GM12864 (cell line): ENCODE data around the gene USP40.

Experiments used
- DNase-seq: peaks from one replicate; pipeline ENCODE4 v3.0.0-alpha.2; 2011; ENCODE audit warnings: low read depth
- H3K4me3 ChIP-seq: 2 replicates; pipeline ENCODE4 v1.5.1; 2011; ENCODE audit warnings: mild to moderate bottlenecking, low read depth, low read length, control low read depth
- CTCF ChIP-seq: IDR thresholded peaks from 2 replicates; pipeline ENCODE4 v1.5.1; 2011; ENCODE audit warnings: low read depth, mild to moderate bottlenecking, moderate library complexity, low read length, control low read depth, inconsistent platforms; ENCODE audit errors: missing control alignments

The USP40 gene

GRCh38 chr2:233489666-233490065, 76.9 kb downstream of the USP40 start:
- no peak for TF ChIP-seq CTCF
- no peak overlapping the region for H3K4me3 ChIP-seq
- no peak for DNase-seq

DNA sequence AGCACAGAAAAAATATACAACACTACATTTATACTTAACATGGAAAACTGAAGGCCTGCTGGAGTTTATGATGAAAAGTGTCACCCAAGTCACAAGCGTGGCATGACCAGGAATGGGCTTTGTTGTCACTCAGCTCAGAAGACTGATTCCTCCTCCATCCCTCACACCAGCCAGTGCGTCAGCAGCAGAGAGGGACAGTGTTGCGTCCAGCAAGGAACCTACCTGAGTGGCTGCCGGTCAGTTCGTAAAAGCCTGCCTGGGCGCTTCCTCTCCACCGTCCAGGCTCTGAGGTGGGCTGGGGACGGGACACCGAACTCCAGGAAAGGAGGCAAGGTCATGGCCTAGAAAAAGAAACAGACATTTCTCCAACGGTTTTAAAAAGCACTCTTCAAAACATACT, 77.4 kb downstream of the USP40 start:
- no peak for TF ChIP-seq CTCF
- no peak overlapping the region for H3K4me3 ChIP-seq

DNA sequence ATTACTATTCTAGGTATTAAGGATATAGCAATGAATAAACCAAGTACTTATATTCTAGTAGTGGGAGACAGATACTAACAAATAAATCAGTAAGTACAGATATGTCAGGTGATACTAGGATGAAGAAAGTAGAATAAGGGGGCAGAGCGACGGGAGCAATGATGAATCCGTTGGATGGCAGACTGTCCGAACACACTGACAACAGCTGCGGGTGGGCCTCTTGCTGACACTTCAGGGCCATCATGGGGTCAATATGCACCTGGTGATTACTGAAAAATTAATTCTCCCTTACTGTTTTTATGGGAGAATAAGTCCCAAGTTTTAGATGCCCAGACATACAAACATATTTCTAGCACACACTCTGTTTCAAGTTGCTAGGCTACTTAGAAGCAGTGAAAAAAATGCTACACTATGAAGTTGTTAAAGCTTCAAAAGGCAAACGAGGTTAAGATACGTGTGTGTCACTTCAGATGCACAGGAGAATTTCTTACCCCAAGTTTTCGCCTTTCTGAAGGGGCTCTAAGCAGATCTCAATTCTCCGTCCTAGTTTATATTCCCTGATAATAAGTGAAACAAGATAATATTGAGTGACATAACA, 78.7 kb downstream of the USP40 start:
- DNase-seq: no peak
- H3K4me3 ChIP-seq: no peak overlapping the region
- no peak for TF ChIP-seq CTCF

More for the DNA sequence above, 77.4 kb downstream of the USP40 start:
- DNase-seq: no peak

DNA sequence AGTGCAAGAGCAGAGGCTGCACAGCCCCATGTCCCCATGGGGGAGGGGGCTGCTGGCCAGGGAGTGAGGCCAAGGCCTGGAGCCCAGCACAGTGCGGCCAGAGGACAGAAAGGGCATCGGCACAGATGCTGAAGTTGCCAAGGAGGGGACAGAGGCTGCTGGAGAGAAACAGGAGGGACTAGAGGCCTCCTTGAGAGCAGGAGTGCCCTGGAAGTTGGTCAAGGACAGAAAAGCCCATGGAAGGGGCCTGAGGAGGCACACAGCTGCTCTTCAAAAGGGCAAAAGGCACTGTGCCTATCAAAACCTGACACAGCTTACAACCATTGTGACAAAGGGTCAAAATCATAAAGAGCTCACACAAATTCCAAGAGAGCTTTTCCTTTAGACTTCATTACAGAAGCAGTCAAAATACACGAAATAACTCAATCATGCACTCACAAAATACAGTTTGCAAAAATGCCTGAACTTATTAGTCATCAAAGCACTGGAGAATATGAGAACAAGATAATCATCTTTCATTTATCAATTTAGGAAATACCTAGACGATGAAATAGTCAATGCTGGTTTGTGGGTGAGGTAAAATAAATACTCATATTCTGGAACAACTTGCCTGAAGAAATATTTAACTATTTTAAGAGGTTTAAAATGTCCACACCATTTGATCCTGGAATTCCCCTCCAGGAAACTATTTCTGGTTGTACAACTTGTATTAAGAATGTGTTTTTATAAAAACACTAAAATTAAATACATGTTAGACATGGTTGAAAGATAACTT, 79.6 kb downstream of the USP40 start:
- H3K4me3 ChIP-seq: no peak overlapping the region
- DNase-seq: no peak
- no peak for TF ChIP-seq CTCF

DNA sequence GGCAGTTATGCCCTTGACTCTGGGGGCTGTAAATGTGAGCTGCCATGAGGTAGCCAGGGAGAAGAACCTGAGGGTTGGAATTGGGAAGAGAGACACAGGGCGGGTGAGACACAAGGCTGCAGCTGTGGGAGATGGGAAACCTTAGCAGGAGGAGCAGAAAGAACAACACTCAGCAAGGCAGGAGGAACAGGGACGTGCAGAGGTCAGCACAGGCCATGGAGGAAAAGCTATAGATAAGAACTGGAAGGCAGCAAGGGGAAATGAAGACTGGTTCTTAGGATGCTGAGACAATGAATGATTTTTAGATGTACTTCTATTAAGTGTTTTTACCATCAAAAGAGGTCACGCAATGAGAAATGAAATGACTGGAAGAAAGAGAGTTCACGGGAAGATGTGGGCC, 80.2 kb downstream of the USP40 start:
- no peak for DNase-seq
- TF ChIP-seq CTCF: no peak
- H3K4me3 ChIP-seq: no peak overlapping the region

- DNase-seq: no peak
- H3K4me3 ChIP-seq: no peak overlapping the region
- TF ChIP-seq CTCF: no peak
These were observed 80.9 kb downstream of the USP40 start for GRCh38 chr2:233485726-233486125.

DNA sequence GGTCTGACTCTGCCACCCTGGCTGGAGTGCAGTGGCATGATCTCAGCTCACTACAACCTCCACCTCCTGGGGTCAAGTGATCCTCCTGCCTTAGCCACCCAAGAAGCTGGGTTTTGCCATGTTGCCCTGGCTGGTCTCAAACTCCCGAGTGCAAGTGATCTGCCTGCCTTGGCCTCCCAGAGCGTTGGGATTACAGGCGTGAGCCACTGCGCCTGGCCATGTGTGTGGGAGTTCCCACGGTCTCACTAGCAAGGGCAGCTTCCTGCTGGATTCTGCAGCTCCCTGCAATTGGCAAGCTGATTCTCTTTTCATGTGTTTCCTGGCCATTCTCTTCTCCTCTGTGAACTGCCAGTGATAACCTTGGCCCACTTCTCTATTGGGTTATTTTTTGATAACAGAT, 84.0 kb downstream of the USP40 start:
- H3K4me3 ChIP-seq: no peak overlapping the region
- TF ChIP-seq CTCF: no peak
- no peak for DNase-seq
